IMR-90 (cell line): ENCODE results near the gene PKN3.

Source experiments
- MAFK ChIP-seq: IDR thresholded peaks from 2 replicates; pipeline ENCODE4 v1.6.1; 2012; ENCODE audit warnings: low read depth, low read length, improper control_type of control experiment
- NFE2L2 ChIP-seq: fragments of 150-350 bp; IDR thresholded peaks from 2 replicates; pipeline ENCODE4 v1.6.1; 2016; ENCODE audit warnings: low read depth, mild to moderate bottlenecking, low read length
- POLR2A ChIP-seq: IDR thresholded peaks from 2 replicates; pipeline ENCODE4 v1.6.1; 2012; ENCODE audit warnings: mild to moderate bottlenecking, low read depth, low read length
- SMC3 ChIP-seq: fragments of 150-350 bp; IDR thresholded peaks from 2 replicates; pipeline ENCODE4 v1.6.1; 2016; ENCODE audit warnings: low read depth, mild to moderate bottlenecking, antibody characterized with exemption, low read length, moderate library complexity
- TF ChIP-seq, protein P1 (sequence below): conservative IDR thresholded peaks from 2 replicates; pipeline ENCODE4 v1.5.1; 2012; ENCODE audit warnings: mild to moderate bottlenecking, low read depth, low read length, improper control_type of control experiment
- TF ChIP-seq, protein P2 (sequence below): fragments of 150-350 bp; IDR thresholded peaks from 2 replicates; pipeline ENCODE4 v1.6.1; 2017; ENCODE audit warnings: mild to moderate bottlenecking, antibody characterized with exemption, low read length, low read depth

DNA sequence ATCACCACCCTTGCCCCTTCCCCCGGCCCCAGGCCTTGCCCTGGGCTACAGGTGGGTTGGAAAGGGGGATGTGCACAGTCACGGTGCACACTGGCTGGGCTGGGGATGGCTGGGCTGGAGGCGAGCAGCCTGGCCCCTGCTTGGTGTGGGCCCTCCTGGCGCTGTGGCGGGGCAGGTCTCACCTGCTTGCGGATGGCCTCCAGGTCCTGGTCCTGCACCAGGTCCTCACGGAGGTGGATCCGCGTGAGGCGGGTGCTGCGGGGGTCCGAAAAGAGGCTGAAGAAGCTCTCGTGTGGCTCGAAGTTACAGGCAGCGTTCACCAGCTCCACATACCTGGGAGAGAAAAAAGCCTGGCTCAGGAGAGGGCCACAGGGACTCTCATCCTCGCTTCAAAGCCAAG lies 51.3 kb downstream of the PKN3 start:
- TF ChIP-seq, protein P1, sequence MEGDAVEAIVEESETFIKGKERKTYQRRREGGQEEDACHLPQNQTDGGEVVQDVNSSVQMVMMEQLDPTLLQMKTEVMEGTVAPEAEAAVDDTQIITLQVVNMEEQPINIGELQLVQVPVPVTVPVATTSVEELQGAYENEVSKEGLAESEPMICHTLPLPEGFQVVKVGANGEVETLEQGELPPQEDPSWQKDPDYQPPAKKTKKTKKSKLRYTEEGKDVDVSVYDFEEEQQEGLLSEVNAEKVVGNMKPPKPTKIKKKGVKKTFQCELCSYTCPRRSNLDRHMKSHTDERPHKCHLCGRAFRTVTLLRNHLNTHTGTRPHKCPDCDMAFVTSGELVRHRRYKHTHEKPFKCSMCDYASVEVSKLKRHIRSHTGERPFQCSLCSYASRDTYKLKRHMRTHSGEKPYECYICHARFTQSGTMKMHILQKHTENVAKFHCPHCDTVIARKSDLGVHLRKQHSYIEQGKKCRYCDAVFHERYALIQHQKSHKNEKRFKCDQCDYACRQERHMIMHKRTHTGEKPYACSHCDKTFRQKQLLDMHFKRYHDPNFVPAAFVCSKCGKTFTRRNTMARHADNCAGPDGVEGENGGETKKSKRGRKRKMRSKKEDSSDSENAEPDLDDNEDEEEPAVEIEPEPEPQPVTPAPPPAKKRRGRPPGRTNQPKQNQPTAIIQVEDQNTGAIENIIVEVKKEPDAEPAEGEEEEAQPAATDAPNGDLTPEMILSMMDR = no peak
- no peak for TF ChIP-seq POLR2A
- TF ChIP-seq, protein P2, sequence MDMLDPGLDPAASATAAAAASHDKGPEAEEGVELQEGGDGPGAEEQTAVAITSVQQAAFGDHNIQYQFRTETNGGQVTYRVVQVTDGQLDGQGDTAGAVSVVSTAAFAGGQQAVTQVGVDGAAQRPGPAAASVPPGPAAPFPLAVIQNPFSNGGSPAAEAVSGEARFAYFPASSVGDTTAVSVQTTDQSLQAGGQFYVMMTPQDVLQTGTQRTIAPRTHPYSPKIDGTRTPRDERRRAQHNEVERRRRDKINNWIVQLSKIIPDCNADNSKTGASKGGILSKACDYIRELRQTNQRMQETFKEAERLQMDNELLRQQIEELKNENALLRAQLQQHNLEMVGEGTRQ = no peak
- TF ChIP-seq MAFK = no peak
- no peak for TF ChIP-seq SMC3
- TF ChIP-seq NFE2L2 = no peak
